Endothelial cell of umbilical vein (primary cell): ENCODE results near the gene APRT.

ENCODE experiments used
- EZH2 ChIP-seq: IDR thresholded peaks from 2 replicates; pipeline ENCODE4 v1.6.1; 2012; ENCODE audit warnings: borderline replicate concordance, low read depth, mild to moderate bottlenecking, moderate library complexity, low read length, inconsistent platforms; ENCODE audit not compliant: severe bottlenecking
- GATA2 ChIP-seq: IDR thresholded peaks from 2 replicates; pipeline ENCODE4 v1.7.0; 2011; ENCODE audit warnings: low read depth, mild to moderate bottlenecking, moderate library complexity, mixed read lengths, low read length; ENCODE audit not compliant: insufficient read length, insufficient read depth
- POLR2AphosphoS5 ChIP-seq: IDR thresholded peaks from 2 replicates; pipeline ENCODE4 v1.6.1; 2012; ENCODE audit warnings: low read depth, mild to moderate bottlenecking, control low read depth, low read length, moderate library complexity; ENCODE audit not compliant: insufficient read depth
- TF ChIP-seq, protein P1 (sequence below), 2 donors: IDR thresholded peaks; 1 replicate in 1 of 2; 2 replicates in 1 of 2; pipeline ENCODE4 v1.5.1; 2011; ENCODE audit warnings: low read length in 2 of 2, mild to moderate bottlenecking in 2 of 2, moderate library complexity in 2 of 2, control low read depth in 1 of 2, inconsistent platforms in 1 of 2, low read depth in 1 of 2; ENCODE audit not compliant: insufficient read depth in 1 of 2; ENCODE audit errors: extremely low read depth in 1 of 2
- TF ChIP-seq, protein P2 (sequence below): IDR thresholded peaks from 2 replicates; pipeline ENCODE4 v1.6.1; 2011; ENCODE audit not compliant: insufficient read depth, insufficient read length

DNA sequence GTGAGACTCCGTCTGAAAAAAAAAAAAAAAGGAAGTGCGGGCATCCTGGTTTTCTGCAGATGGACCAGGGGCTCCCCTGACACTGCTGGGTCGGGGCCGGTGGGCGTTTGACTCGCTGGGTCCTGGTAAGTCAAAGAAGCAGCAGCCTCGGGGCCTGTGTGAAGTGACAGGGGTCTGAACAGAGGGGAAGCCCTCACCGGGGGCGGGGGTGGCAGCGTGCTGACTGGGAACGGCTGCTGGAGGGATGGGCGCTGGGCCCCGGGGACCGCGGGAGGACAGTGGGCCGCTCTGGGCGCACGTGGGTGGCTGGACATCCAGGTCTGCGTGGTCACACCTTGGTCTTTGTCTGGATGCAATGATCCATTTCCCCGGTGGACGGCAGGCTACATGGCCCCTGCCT, 36.8 kb upstream of the APRT start:
- TF ChIP-seq EZH2: no peak
- TF ChIP-seq, protein P1, sequence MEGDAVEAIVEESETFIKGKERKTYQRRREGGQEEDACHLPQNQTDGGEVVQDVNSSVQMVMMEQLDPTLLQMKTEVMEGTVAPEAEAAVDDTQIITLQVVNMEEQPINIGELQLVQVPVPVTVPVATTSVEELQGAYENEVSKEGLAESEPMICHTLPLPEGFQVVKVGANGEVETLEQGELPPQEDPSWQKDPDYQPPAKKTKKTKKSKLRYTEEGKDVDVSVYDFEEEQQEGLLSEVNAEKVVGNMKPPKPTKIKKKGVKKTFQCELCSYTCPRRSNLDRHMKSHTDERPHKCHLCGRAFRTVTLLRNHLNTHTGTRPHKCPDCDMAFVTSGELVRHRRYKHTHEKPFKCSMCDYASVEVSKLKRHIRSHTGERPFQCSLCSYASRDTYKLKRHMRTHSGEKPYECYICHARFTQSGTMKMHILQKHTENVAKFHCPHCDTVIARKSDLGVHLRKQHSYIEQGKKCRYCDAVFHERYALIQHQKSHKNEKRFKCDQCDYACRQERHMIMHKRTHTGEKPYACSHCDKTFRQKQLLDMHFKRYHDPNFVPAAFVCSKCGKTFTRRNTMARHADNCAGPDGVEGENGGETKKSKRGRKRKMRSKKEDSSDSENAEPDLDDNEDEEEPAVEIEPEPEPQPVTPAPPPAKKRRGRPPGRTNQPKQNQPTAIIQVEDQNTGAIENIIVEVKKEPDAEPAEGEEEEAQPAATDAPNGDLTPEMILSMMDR (IDR thresholded peaks at IDR 0.05; ENCODE audit: extremely low read depth in 1 of 2, insufficient read depth in 1 of 2, low read depth in 1 of 2, low read length in 2 of 2): no peak
- TF ChIP-seq POLR2AphosphoS5: no peak
- TF ChIP-seq, protein P2, sequence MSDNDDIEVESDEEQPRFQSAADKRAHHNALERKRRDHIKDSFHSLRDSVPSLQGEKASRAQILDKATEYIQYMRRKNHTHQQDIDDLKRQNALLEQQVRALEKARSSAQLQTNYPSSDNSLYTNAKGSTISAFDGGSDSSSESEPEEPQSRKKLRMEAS: no peak
- no peak for TF ChIP-seq GATA2
